ENCODE results near the gene MACO1.

DNA sequence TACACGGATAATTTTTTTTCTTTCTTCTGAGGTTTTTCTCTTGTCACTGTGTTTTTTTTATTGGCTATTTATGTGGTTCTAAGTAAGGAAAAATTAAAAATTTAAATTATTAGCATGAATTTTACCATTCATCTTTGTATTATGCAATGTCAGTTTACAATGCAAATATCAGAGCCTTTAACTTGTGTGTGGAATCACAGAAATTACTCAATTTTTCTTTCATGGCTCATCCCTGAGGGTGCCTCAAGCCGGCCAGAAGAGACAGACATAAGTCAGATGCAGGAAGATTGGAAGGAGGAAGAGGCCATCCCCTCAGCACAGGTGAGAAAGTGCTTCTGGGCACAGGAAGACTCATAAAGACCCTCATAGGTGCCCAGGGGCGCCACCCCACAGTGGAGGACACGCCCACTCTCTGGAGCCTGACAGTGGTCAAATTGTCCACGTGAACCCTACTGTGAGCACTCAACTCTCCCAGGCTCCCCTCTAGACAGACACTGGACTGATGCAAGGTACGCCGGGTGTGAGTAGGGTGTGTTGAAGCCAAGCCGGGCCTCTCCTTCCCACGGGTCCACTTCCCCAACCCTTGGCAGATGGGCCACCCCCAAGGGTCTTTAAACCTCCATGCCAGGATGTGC is 103.2 kb downstream of the MACO1 start:
- TF ChIP-seq EZH2 (IDR thresholded peaks at IDR 0.05) (no peak), POLR2AphosphoS5 (IDR thresholded peaks at IDR 0.05; ENCODE audit: borderline replicate concordance, low read depth, low read length) (no peak), FOXP2 (optimal IDR thresholded peaks at IDR 0.05; ENCODE audit: control extremely low read depth, extremely low read length, insufficient read depth) (no peak)

Data from SK-N-MC (cell line).